ENCODE results near the gene PPP1R1A. TPM values are rescaled to one million over a fixed set of nuclear protein-coding genes. Genes with fewer than 3 reads are reported as not detected.

PPP1R1A gene
- total and polyA plus RNA-seq, 12 donors, result 0.14 to 32.5 (median 1.4) TPM; not detected in 1

DNA sequence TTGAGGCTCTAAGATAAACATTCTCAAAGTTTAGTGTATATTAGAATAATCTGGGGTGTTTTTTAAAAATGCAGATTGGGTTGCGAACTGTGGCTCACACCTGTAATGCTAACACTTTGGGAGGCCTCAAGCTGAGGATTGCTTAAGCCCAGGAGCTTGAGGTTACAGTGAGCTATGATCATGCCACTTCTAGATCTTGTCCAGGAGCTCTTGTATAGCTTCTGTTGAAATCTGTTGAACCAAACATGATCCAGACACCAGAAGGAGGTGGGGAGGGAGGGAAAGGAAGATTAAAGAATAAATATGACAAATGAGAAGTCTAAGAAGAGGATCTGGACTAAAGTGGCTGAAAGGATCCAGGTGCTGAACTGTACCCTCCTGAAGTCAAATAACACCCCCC lies 24.7 kb downstream of the PPP1R1A start:
- Histone ChIP-seq H3K27me3 (no peaks in the 10 kb centered on the region), H3K36me3 (replicated peaks in 1 of 2) (no peaks in the 10 kb centered on the region), H3K4me1 (replicated peaks in 1 of 2) (no peaks in the 10 kb centered on the region), H3K4me3 (no peak overlapping the region), H3K9me3 (replicated peaks in 1 of 3) (no peaks in the 10 kb centered on the region), H3K27ac (no peak overlapping the region)
- intact Hi-C loops (cut with DNase I), result no loop called here
- no peak for DNase-seq
- 85 to 94% (median 91%) methylated on average over 1 of the region's 1 CpG for WGBS, 4 donors
- no peak for TF ChIP-seq POLR2A (IDR thresholded peaks at IDR 0.05)
- TF ChIP-seq, protein P1, sequence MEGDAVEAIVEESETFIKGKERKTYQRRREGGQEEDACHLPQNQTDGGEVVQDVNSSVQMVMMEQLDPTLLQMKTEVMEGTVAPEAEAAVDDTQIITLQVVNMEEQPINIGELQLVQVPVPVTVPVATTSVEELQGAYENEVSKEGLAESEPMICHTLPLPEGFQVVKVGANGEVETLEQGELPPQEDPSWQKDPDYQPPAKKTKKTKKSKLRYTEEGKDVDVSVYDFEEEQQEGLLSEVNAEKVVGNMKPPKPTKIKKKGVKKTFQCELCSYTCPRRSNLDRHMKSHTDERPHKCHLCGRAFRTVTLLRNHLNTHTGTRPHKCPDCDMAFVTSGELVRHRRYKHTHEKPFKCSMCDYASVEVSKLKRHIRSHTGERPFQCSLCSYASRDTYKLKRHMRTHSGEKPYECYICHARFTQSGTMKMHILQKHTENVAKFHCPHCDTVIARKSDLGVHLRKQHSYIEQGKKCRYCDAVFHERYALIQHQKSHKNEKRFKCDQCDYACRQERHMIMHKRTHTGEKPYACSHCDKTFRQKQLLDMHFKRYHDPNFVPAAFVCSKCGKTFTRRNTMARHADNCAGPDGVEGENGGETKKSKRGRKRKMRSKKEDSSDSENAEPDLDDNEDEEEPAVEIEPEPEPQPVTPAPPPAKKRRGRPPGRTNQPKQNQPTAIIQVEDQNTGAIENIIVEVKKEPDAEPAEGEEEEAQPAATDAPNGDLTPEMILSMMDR (IDR thresholded peaks at IDR 0.05), result no peak

DNA sequence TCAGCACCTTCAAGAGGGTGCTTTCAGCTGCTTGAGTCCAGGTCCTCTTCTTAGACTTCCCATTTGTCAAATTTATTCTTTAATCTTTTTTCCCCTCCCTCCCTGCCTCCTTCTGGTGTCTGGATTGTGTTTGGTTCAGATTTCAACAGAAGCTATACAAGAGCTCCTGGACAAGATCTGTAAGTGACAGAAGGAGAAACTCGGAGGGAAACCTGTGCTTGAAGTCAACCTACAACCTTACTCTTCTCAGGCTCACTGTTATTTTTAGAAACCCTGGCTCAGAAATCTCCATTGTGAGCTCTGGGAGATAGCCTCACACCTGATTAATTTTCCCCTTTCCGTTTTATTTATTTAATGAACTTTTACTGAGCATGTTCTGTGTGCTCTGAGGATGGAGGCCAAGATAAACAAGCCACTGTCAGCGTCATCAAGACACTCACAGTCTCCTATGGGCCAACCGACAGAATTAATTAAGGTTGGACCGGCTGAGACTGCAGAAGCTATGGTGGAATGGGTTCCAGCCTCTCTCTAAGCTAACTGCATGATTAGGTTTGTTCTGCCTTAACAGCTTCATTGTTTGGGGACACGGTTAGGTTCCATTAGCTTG lies 25.6 kb downstream of the PPP1R1A start:
- intact Hi-C loops (cut with DNase I), result no loop called here
- no peaks in the 10 kb centered on the region for H3K9me3 ChIP-seq (replicated peaks in 1 of 3)
- no peaks in the 10 kb centered on the region for H3K36me3 ChIP-seq (replicated peaks in 1 of 2)
- no peak overlapping the region for H3K4me3 ChIP-seq
- no peaks in the 10 kb centered on the region for H3K27me3 ChIP-seq
- WGBS, 4 donors, result 59 to 74% (median 59%) methylated on average over 6 of the region's 6 CpGs
- H3K27ac ChIP-seq, result no peak overlapping the region
- no peaks in the 10 kb centered on the region for H3K4me1 ChIP-seq (replicated peaks in 1 of 2)
- DNase-seq, result no peak
- TF ChIP-seq, protein P1 (IDR thresholded peaks at IDR 0.05), result no peak
- TF ChIP-seq POLR2A (IDR thresholded peaks at IDR 0.05), result no peak

DNA sequence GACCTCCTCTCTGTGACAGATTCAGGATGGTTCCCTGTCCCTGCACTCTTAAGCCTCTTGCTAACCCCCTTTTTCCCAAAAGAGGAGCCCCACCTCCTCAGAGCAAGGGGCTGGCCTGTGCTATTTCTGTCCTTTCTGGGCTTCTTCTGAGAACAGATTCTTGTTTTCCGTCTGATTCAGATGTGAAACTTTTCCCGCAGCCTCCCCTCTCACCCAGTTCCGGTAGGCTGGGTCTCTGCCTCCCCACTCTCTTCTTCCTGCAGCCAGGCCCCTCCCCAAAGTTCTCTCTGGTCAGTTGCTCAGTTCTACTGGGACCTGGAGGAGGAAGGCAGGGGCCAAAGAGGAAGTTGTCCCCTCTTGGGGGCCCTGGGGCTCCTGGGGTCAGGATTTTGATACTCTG lies 27.3 kb downstream of the PPP1R1A start:
- intact Hi-C loops (cut with DNase I), result no loop called here
- TF ChIP-seq, protein P1 (IDR thresholded peaks at IDR 0.05), result no peak
- TF ChIP-seq POLR2A (IDR thresholded peaks at IDR 0.05), result no peak

DNA sequence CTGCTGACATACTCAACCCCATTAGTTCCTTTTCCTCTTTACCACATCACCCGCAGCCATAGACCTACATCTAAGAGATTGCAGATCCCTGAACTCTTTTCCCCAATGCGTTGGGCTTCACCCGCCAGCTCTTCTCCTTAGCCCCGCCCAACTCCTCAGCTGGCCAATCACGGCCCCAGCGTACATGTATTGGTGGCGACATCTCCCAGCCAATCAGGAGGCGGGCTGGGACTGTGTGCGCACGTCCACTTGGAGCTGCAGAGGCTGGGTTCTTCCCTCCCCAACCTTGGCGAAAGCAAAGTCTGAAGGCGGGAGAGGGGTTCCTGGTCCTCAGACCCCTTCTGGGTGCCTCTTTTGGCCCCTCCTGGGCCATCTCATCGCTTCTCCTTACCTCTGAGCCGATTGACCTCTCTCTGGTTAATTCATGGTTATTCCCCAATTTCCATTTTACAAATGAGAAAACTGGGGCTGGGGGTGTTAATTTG lies 28.0 kb downstream of the PPP1R1A start:
- Histone ChIP-seq H3K27me3 (no peaks in the 10 kb centered on the region), H3K4me1 (replicated peaks in 1 of 2) (no peaks in the 10 kb centered on the region), H3K27ac (peak overlapping the region; percentile 38 to 78 (median 72)), H3K4me3 (peak overlapping the region in 2 of 4 donors; percentile 9 to 22), H3K36me3 (replicated peaks in 1 of 2) (no peaks in the 10 kb centered on the region), H3K9me3 (replicated peaks in 1 of 3) (no peaks in the 10 kb centered on the region)
- intact Hi-C loops (cut with DNase I), result no loop called here
- DNase-seq, result peak; percentile 85 to 94 (median 88)
- 0 to 8% (median 5%) methylated on average over 14 of the region's 14 CpGs for whole genome bisulfite sequencing, 4 donors
- peak in 1 of 2 donors; percentile 11 for TF ChIP-seq POLR2A (IDR thresholded peaks at IDR 0.05)
- TF ChIP-seq, protein P1 (IDR thresholded peaks at IDR 0.05), result no peak

More for the DNA sequence above, 27.3 kb downstream of the PPP1R1A start:
- peak overlapping the region in 1 of 4 donors; percentile 22 for H3K4me3 ChIP-seq
- H3K27ac ChIP-seq, result peak overlapping the region in 4 of 5 donors; percentile 47 to 78 (median 74)
- no peaks in the 10 kb centered on the region for H3K36me3 ChIP-seq (replicated peaks in 1 of 2)
- 25 to 67% (median 35%) methylated on average over 3 of the region's 3 CpGs for WGBS, 4 donors
- H3K4me1 ChIP-seq (replicated peaks in 1 of 2), result no peaks in the 10 kb centered on the region
- no peaks in the 10 kb centered on the region for H3K9me3 ChIP-seq (replicated peaks in 1 of 3)
- peak; percentile 26 to 65 (median 37) for DNase-seq
- no peaks in the 10 kb centered on the region for H3K27me3 ChIP-seq
